GM23338 (cell line): Measurements from ENCODE around the gene PDE2A. TPM values are rescaled to one million over a fixed set of nuclear protein-coding genes. Genes with fewer than 3 reads are reported as not detected.

Experiments
- ATAC-seq: fragments of 200-7000 bp; cut with Tn5 transposase; 3 replicates; pipeline ENCODE4 v1.9.1; 2020
- DNase-seq: peaks from one replicate; pipeline ENCODE4 v3.0.0-alpha.2; 2015; ENCODE audit warnings: low spot score
- H2AFZ ChIP-seq: fragments of 200-600 bp; sonication (generic); 2 replicates; pipeline ENCODE4 v1.8.0; 2016; ENCODE audit warnings: antibody characterized with exemption, mild to moderate bottlenecking, moderate library complexity
- H3F3A ChIP-seq: fragments of 200-600 bp; sonication (generic); replicated peaks from 2 replicates; pipeline ENCODE4 v1.8.0; 2017; ENCODE audit warnings: antibody characterized with exemption, mixed run types, low read depth
- H3K27ac ChIP-seq: fragments of 200-600 bp; sonication (generic); 2 replicates; pipeline ENCODE4 v1.6.1; 2016; ENCODE audit warnings: low read depth
- H3K27me3 ChIP-seq: fragments of 200-600 bp; sonication (generic); 2 replicates; pipeline ENCODE4 v1.8.0; 2016; ENCODE audit warnings: mild to moderate bottlenecking, mixed run types, moderate library complexity; ENCODE audit not compliant: insufficient read depth
- H3K36me3 ChIP-seq: fragments of 200-600 bp; sonication (generic); 2 replicates; pipeline ENCODE4 v1.8.0; 2016; ENCODE audit warnings: mild to moderate bottlenecking; ENCODE audit not compliant: insufficient read depth
- H3K4me1 ChIP-seq: fragments of 200-600 bp; sonication (generic); 2 replicates; pipeline ENCODE4 v1.8.0; 2016; ENCODE audit warnings: mild to moderate bottlenecking, moderate library complexity; ENCODE audit not compliant: insufficient read depth
- H3K4me2 ChIP-seq: fragments of 200-600 bp; sonication (generic); 2 replicates; pipeline ENCODE4 v1.7.1; 2017; ENCODE audit warnings: mixed run types
- H3K4me3 ChIP-seq: fragments of 200-600 bp; sonication (generic); 2 replicates; pipeline ENCODE4 v1.6.1; 2016; ENCODE audit warnings: mixed run types
- H3K79me2 ChIP-seq: fragments of 200-600 bp; sonication (generic); replicated peaks from 2 replicates; pipeline ENCODE4 v1.8.0; 2017; ENCODE audit warnings: mild to moderate bottlenecking; ENCODE audit not compliant: insufficient read depth
- H3K9me2 ChIP-seq: fragments of 200-600 bp; sonication (generic); 2 replicates; pipeline ENCODE4 v1.8.0; 2017; ENCODE audit not compliant: insufficient read depth
- H4K20me1 ChIP-seq: fragments of 200-600 bp; sonication (generic); replicated peaks from 2 replicates; pipeline ENCODE4 v1.8.0; 2017; ENCODE audit warnings: mild to moderate bottlenecking; ENCODE audit not compliant: insufficient read depth
- H3K27ac Mint-ChIP-seq: 2 replicates; pipeline ENCODE4 v1.8.0; 2020; ENCODE audit warnings: inconsistent platforms, mild to moderate bottlenecking, moderate library complexity, mixed read lengths
- H3K27me3 Mint-ChIP-seq: 3 replicates; pipeline ENCODE4 v1.8.0; 2022; ENCODE audit warnings: low read depth, mild to moderate bottlenecking, moderate library complexity, mixed read lengths, inconsistent platforms; ENCODE audit not compliant: insufficient read depth, poor library complexity
- H3K36me3 Mint-ChIP-seq: 3 replicates; pipeline ENCODE4 v1.8.0; 2021; ENCODE audit warnings: low read depth, mild to moderate bottlenecking, inconsistent platforms, moderate library complexity, mixed read lengths
- H3K4me1 Mint-ChIP-seq: 3 replicates; pipeline ENCODE4 v1.8.0; 2020; ENCODE audit warnings: mild to moderate bottlenecking, inconsistent platforms, mixed read lengths
- H3K4me3 Mint-ChIP-seq: 3 replicates; pipeline ENCODE4 v1.8.0; 2021; ENCODE audit warnings: moderate library complexity, mild to moderate bottlenecking, inconsistent platforms, mixed read lengths
- H3K9me3 Mint-ChIP-seq: 3 replicates; pipeline ENCODE4 v1.8.0; 2020; ENCODE audit warnings: moderate library complexity, mild to moderate bottlenecking, inconsistent platforms, mixed read lengths
- CTCF ChIP-seq, 2 experiments: fragments of 200-600 bp in 1 of 2; sonication (generic) in 1 of 2; conservative IDR thresholded peaks; 2 replicates each; pipeline versions ENCODE4 v1.5.1 to v1.6.1; 2016 to 2017; ENCODE audit warnings: antibody characterized with exemption in 2 of 2, low read depth in 2 of 2, mild to moderate bottlenecking in 2 of 2, moderate library complexity in 1 of 2
- ETS1 ChIP-seq: IDR thresholded peaks from 2 replicates; pipeline ENCODE4 v1.6.1; 2016; ENCODE audit warnings: antibody characterized with exemption
- EZH2phosphoT487 ChIP-seq: fragments of 200-600 bp; sonication (generic); IDR thresholded peaks from one replicate; pipeline ENCODE4 v1.8.1; 2018; ENCODE audit warnings: antibody characterized with exemption; ENCODE audit not compliant: unreplicated experiment
- JUNB ChIP-seq: IDR thresholded peaks from one replicate; pipeline ENCODE4 v1.6.1; 2016; ENCODE audit warnings: antibody characterized with exemption; ENCODE audit not compliant: unreplicated experiment
- NANOG ChIP-seq: IDR thresholded peaks from 2 replicates; pipeline ENCODE4 v1.6.1; 2016; ENCODE audit warnings: antibody characterized with exemption, borderline replicate concordance
- POLR2AphosphoS5 ChIP-seq: IDR thresholded peaks from 2 replicates; pipeline ENCODE4 v1.6.1; 2016; ENCODE audit warnings: antibody characterized with exemption, low read depth
- REST ChIP-seq: IDR thresholded peaks from one replicate; pipeline ENCODE4 v1.6.1; 2018; ENCODE audit warnings: antibody characterized with exemption; ENCODE audit not compliant: unreplicated experiment
- STAT1 ChIP-seq: IDR thresholded peaks from one replicate; pipeline ENCODE4 v1.6.1; 2016; ENCODE audit warnings: antibody characterized with exemption; ENCODE audit not compliant: unreplicated experiment
- ZNF114 ChIP-seq: fragments of 250-450 bp; sonication (Bioruptor Pico); IDR thresholded peaks from 2 replicates; pipeline ENCODE4 v1.5.0; 2020; ENCODE audit warnings: mild to moderate bottlenecking, moderate library complexity
- ZNF331 ChIP-seq: fragments of 250-450 bp; sonication (Bioruptor Pico); IDR thresholded peaks from 2 replicates; pipeline ENCODE4 v1.5.0; 2020; ENCODE audit warnings: low read depth, mild to moderate bottlenecking, moderate library complexity
- polyA plus RNA-seq: library from polyadenylated mRNA; unstranded; fragments of >200 nt; fragmentation: Nextera tagmentation; extraction: Ambion mirVana; gene quantifications from 2 replicates; pipeline ENCODE4 v1.2.1, GENCODE V29; 2016
- total RNA-seq: library from RNA; depleted of rRNA; stranded (reverse); fragments of >200 nt; shearing (Covaris generic); gene quantifications from 2 replicates; pipeline ENCODE4 v1.2.3, GENCODE V29; 2014
- TF ChIP-seq, protein P1 (sequence below): fragments of 250-450 bp; sonication (Bioruptor Pico); IDR thresholded peaks from 2 replicates; pipeline ENCODE4 v1.5.0; 2020; ENCODE audit warnings: mild to moderate bottlenecking, moderate library complexity

Gene PDE2A
- total and polyA plus RNA-seq, 2 experiments from 2014 or later, result 4.3 to 16.2 TPM

DNA sequence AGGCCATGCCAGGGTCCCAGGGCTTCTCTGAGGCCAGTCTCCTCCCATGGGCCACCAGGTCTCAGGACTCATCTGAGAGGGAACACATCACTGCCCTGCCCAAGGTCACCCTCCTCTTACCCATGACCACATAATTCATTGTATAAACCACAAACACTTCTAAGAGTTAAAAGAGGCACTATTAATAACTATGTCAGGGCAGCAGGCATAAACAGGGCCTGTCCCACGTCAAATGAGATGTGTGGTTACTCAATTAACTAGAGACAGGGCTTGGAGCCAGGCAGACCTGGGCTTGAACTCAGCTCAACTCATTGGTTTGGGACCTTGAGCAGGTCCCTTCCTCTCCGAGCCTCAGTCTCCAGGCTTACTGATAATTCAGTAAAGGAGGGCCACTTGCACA, 44.9 kb upstream of the PDE2A start (continued):
- no peak for TF ChIP-seq ETS1
- TF ChIP-seq CTCF (conservative IDR thresholded peaks at IDR 0.05; ENCODE audit: low read depth in 2 of 2), result no peak
- no peak for TF ChIP-seq EZH2phosphoT487
- no peak for TF ChIP-seq ZNF331

- no peak overlapping the region for H3K4me3 ChIP-seq
- H3K79me2 ChIP-seq, result peaks cover 36% of the 10 kb centered on the region
- H3K36me3 ChIP-seq, result no peaks in the 10 kb centered on the region
- no peak for ATAC-seq
- no peaks in the 10 kb centered on the region for H3K4me1 ChIP-seq
- no peak overlapping the region for H2AFZ ChIP-seq
- H3F3A ChIP-seq, result no peaks in the 10 kb centered on the region
- H3K36me3 Mint-ChIP-seq, result peaks cover 5% of the 10 kb centered on the region; the same call in 2 of the 3 replicates
- H3K9me3 Mint-ChIP-seq, result no peaks in the 10 kb centered on the region; the same call in 2 of the 3 replicates
- H3K4me2 ChIP-seq, result no peak overlapping the region
- no peaks in the 10 kb centered on the region for H3K27me3 ChIP-seq
- DNase-seq, result no peak
- H3K27ac Mint-ChIP-seq, result no peak overlapping the region
- peaks cover 25% of the 10 kb centered on the region for H3K4me1 Mint-ChIP-seq
- H3K27me3 Mint-ChIP-seq, result peaks cover 10% of the 10 kb centered on the region
- H3K27ac ChIP-seq, result no peak overlapping the region
- H3K9me2 ChIP-seq, result no peaks in the 10 kb centered on the region
- no peak overlapping the region for H3K4me3 Mint-ChIP-seq
- peaks cover 20% of the 10 kb centered on the region; the same call in 1 of the 2 replicates for H4K20me1 ChIP-seq
- no peak for TF ChIP-seq REST
- TF ChIP-seq, protein P1, sequence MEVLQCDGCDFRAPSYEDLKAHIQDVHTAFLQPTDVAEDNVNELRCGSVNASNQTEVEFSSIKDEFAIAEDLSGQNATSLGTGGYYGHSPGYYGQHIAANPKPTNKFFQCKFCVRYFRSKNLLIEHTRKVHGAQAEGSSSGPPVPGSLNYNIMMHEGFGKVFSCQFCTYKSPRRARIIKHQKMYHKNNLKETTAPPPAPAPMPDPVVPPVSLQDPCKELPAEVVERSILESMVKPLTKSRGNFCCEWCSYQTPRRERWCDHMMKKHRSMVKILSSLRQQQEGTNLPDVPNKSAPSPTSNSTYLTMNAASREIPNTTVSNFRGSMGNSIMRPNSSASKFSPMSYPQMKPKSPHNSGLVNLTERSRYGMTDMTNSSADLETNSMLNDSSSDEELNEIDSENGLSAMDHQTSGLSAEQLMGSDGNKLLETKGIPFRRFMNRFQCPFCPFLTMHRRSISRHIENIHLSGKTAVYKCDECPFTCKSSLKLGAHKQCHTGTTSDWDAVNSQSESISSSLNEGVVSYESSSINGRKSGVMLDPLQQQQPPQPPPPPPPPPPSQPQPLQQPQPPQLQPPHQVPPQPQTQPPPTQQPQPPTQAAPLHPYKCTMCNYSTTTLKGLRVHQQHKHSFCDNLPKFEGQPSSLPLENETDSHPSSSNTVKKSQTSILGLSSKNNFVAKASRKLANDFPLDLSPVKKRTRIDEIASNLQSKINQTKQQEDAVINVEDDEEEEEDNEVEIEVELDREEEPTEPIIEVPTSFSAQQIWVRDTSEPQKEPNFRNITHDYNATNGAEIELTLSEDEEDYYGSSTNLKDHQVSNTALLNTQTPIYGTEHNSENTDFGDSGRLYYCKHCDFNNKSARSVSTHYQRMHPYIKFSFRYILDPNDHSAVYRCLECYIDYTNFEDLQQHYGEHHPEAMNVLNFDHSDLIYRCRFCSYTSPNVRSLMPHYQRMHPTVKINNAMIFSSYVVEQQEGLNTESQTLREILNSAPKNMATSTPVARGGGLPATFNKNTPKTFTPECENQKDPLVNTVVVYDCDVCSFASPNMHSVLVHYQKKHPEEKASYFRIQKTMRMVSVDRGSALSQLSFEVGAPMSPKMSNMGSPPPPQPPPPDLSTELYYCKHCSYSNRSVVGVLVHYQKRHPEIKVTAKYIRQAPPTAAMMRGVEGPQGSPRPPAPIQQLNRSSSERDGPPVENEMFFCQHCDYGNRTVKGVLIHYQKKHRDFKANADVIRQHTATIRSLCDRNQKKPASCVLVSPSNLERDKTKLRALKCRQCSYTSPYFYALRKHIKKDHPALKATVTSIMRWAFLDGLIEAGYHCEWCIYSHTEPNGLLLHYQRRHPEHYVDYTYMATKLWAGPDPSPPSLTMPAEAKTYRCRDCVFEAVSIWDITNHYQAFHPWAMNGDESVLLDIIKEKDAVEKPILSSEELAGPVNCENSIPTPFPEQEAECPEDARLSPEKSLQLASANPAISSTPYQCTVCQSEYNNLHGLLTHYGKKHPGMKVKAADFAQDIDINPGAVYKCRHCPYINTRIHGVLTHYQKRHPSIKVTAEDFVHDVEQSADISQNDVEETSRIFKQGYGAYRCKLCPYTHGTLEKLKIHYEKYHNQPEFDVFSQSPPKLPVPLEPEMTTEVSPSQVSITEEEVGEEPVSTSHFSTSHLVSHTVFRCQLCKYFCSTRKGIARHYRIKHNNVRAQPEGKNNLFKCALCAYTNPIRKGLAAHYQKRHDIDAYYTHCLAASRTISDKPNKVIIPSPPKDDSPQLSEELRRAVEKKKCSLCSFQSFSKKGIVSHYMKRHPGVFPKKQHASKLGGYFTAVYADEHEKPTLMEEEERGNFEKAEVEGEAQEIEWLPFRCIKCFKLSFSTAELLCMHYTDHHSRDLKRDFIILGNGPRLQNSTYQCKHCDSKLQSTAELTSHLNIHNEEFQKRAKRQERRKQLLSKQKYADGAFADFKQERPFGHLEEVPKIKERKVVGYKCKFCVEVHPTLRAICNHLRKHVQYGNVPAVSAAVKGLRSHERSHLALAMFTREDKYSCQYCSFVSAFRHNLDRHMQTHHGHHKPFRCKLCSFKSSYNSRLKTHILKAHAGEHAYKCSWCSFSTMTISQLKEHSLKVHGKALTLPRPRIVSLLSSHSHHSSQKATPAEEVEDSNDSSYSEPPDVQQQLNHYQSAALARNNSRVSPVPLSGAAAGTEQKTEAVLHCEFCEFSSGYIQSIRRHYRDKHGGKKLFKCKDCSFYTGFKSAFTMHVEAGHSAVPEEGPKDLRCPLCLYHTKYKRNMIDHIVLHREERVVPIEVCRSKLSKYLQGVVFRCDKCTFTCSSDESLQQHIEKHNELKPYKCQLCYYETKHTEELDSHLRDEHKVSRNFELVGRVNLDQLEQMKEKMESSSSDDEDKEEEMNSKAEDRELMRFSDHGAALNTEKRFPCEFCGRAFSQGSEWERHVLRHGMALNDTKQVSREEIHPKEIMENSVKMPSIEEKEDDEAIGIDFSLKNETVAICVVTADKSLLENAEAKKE (CRISPR knock-in tag), result no peak
- TF ChIP-seq EZH2phosphoT487, result no peak
- no peak for TF ChIP-seq ZNF331
- TF ChIP-seq STAT1, result no peak
- TF ChIP-seq POLR2AphosphoS5, result no peak
- TF ChIP-seq NANOG, result no peak
- no peak for TF ChIP-seq JUNB
- no peak for TF ChIP-seq ZNF114 (CRISPR knock-in tag)
Observed at GRCh38 chr11:72718101-72718501, 43.9 kb upstream of the PDE2A start.
